Activated effector memory CD4-positive, alpha-beta T cell treated with Interleukin-2 at 50 U/mL for 16 hours (primary cell): ENCODE results near the gene PKD1L1.
"Not testable (repeated sequence)": the region's sequence is repeated elsewhere in the genome, so short reads cannot be mapped to it uniquely, and the experiment has no call there.

Experiments used
- DNase-seq: peaks from one replicate; pipeline ENCODE4 v3.0.0-alpha.2; 2020

Gene PKD1L1, protein sequence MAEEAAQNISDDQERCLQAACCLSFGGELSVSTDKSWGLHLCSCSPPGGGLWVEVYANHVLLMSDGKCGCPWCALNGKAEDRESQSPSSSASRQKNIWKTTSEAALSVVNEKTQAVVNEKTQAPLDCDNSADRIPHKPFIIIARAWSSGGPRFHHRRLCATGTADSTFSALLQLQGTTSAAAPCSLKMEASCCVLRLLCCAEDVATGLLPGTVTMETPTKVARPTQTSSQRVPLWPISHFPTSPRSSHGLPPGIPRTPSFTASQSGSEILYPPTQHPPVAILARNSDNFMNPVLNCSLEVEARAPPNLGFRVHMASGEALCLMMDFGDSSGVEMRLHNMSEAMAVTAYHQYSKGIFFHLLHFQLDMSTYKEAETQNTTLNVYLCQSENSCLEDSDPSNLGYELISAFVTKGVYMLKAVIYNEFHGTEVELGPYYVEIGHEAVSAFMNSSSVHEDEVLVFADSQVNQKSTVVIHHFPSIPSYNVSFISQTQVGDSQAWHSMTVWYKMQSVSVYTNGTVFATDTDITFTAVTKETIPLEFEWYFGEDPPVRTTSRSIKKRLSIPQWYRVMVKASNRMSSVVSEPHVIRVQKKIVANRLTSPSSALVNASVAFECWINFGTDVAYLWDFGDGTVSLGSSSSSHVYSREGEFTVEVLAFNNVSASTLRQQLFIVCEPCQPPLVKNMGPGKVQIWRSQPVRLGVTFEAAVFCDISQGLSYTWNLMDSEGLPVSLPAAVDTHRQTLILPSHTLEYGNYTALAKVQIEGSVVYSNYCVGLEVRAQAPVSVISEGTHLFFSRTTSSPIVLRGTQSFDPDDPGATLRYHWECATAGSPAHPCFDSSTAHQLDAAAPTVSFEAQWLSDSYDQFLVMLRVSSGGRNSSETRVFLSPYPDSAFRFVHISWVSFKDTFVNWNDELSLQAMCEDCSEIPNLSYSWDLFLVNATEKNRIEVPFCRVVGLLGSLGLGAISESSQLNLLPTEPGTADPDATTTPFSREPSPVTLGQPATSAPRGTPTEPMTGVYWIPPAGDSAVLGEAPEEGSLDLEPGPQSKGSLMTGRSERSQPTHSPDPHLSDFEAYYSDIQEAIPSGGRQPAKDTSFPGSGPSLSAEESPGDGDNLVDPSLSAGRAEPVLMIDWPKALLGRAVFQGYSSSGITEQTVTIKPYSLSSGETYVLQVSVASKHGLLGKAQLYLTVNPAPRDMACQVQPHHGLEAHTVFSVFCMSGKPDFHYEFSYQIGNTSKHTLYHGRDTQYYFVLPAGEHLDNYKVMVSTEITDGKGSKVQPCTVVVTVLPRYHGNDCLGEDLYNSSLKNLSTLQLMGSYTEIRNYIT (N-terminal part only)

DNA sequence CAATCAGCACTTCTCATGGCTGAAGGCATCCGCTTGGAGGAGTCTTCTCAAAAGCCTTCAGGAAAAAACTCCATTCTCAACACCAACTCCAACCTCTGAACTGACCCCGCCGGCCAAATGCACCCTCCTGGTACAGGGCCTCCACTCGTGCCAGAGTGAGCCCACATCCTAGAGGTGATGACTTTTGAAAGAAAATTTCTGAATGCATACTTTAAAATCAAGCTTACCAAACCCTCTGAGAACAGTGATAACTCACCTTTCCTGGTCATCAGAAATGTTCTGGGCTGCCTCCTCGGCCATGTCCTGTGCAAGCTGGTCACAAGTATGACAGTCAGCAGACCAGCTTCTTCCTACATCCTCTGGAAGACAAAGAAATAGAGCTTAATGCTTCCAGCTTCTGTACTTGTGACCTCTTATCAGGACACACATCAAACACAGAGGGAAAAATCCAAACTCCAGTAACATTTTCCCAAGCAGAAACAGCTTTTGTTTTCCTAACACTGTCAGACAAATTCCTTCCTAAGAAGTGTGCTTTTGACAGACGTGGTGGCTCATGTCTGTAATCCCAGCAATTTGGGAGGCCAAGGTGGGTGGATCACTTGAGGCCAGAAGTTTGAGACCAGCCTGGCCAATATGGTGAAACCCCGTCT lies at the start of gene PKD1L1:
TSS of gene PKD1L1 (minus strand) at position 326 of the 650 bp plus-strand sequence. CDS start at position 300, 26 bp downstream.
- no peak for DNase-seq

- no peak for DNase-seq
These were observed 44.2 kb upstream of the PKD1L1 start for GRCh38 chr7:47992446-47992845.

GRCh38 chr7:47991741-47992311 lies 43.6 kb upstream of the PKD1L1 start:
- peak; percentile 84 for DNase-seq

DNA sequence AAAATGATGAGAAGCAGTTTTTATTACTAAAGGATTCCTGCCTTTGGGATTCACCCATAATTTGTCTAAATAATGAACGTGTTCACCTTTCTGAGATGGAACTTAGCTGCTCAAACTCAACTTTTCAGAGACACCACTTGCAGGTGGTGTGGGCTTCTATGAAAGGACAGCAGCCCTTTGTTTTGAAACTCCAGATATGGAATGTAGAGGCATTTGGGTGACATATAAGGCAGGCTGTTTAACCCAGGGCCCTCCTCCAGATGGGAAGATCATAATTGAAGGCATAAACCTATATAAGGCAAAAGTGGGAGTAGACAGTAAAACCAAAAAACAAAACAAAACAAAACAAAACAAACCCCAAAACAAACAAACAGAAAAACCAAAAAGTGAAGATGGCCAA lies 43.0 kb upstream of the PKD1L1 start:
- no peak for DNase-seq

DNA sequence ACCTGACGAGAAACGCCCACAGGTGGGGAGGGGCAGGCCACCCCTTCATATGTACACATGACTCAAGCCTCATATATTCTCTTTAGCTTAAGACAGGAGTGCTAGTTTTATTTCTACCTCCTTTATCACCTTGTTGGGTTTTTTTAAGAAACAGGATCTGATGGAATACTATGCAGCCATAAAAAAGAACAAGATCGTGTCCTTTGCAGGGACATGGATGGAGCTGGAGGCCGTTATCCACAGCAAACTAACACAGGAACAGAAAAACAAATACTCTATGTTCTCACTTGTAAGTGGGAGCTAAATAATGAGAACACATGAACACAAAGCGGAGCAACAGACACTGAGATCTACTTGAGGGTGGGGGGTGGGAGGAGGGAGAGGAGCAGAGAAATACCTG lies 42.3 kb upstream of the PKD1L1 start:
- DNase-seq: no peak

DNA sequence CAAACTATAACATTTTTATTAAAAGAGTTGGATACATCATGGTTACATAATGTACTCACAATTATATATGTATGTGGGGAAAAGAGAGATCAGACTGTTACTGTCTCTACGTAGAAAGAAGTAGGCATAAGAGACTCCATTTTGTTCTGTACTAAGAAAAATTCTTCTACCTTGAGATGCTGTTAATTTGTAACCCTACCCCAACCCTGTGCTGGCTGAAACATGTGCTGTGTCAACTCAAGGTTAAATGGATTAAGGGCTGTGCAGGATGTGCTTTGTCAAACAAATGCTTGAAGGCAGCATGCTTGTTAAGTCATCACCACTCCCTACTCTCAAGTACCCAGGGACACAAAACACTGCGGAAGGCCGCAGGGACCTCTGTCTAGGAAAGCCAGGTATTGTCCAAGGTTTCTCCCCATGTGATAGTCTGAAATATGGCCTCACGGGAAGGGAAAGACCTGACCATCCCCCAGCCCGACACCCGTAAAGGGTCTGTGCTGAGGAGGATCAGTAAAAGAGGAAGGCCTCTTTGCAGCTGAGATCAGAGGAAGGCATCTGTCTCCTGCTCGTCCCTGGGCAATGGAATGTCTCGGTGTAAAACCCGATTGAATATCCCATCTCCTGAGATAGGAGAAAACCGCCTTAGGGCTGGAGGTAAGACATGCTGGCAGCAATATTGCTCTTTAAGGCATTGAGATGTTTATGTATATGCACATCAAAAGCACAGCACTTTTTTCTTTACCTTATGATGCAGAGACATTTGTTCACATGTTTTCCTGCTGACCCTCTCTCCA lies 41.5 kb upstream of the PKD1L1 start:
- DNase-seq: not testable (repeated sequence)

DNA sequence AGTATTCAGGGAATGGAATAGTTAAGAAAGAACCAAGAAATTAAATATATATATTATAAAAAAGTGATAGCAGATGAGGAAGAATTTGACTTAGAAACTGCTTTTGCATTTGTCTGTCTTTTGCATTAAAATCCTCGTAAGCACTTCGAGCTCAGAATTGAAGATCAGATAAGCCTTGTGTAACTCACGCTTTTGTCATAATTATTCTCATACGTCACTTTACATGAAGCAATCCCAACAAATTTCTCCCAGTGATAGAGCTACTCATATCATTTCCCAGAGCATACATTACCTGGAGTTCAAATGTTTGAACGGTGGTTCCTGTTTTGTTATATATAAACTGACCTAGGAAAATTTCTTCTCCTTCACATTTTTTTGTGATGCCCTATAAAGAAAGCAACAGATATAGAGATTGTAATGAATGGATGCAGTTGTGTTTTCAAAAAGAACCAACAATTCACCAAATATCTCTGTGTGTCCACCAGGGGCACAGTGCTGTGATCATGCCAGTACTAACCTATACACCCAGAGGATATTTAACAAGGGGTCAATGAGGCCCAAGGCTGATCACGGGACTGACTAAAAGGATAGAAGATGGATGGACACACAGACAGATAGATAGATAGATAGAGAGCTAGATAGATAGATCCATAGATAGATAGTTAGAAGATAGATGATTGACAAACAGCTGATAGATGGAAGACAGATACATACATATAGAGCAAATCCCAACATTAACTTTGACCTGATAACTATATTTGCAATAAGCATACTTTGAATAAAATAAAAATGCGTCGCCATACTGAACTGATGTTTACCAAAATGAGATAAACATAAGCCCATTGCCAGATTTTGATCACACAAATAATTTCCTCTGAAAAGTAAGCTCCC lies 40.5 kb upstream of the PKD1L1 start:
- no peak for DNase-seq

DNA sequence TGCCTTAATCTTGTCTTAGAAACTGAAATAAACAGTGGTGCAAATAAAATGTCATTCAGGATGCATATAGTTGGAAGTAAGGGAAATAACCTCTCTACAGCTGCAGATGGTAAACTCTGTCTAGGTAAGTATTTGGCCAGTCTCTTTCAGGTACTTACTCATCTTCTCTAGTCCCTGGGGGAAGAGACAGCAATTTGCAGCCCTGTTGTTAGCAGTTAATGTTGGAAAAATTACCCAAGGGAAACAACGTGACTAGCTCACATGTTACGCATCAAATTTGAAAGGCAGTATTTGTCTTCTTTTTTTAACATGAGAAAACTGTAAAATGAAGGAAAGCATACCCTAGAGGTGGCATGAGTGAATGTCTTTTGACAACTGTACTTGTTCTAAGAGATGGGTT lies 34.3 kb upstream of the PKD1L1 start:
- no peak for DNase-seq

- DNase-seq: not testable (repeated sequence)
These were observed 32.4 kb upstream of the PKD1L1 start for GRCh38 chr7:47980648-47981047.

DNA sequence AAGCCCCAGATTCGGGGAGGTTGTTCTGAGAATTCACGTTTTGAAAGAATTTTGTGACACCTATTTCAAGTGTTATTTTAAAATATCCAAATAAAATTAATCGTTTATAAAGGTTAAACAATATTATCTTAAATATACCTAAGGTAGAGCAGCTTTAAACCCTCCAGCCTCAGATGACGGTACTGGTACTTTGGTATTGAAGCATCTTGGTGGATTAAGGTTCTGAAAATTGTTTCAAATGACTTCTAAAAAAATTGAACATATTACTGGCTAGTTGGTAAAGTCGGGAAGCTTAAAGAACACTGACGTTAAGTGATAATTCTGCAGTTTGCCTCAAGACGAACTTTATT lies 31.5 kb upstream of the PKD1L1 start:
- no peak for DNase-seq

GRCh38 chr7:47979145-47979831 lies 31.0 kb upstream of the PKD1L1 start, which contains the start of gene HUS1:
Gene HUS1, minus strand, starts transcription at chr7:47979615. Its CDS starts 96 bp downstream, at chr7:47979519.
- peak; percentile 95 for DNase-seq

GRCh38 chr7:47978790-47979144 lies 30.5 kb upstream of the PKD1L1 start:
- no peak for DNase-seq

DNA sequence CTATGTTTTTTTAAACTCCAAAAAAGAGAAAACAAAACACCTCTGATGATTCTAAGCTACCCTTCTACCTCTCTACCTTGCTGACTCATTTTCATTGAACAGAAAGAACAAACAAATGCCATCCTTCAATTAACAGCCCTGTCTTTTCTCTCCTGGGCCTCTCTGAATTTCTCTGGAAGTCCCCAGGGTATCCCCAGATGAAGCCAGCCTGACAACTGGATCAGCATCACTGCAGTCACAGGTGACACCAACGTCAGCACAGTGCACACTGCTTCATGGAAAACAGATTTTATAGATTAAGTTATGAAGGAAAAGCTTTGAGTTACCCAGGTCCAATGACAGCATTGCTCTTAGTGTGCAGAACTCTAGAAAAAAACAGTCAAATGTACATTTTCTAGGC lies 25.5 kb upstream of the PKD1L1 start:
- DNase-seq: no peak

- DNase-seq: no peak
These were observed 22.5 kb upstream of the PKD1L1 start for GRCh38 chr7:47970761-47971160.

DNA sequence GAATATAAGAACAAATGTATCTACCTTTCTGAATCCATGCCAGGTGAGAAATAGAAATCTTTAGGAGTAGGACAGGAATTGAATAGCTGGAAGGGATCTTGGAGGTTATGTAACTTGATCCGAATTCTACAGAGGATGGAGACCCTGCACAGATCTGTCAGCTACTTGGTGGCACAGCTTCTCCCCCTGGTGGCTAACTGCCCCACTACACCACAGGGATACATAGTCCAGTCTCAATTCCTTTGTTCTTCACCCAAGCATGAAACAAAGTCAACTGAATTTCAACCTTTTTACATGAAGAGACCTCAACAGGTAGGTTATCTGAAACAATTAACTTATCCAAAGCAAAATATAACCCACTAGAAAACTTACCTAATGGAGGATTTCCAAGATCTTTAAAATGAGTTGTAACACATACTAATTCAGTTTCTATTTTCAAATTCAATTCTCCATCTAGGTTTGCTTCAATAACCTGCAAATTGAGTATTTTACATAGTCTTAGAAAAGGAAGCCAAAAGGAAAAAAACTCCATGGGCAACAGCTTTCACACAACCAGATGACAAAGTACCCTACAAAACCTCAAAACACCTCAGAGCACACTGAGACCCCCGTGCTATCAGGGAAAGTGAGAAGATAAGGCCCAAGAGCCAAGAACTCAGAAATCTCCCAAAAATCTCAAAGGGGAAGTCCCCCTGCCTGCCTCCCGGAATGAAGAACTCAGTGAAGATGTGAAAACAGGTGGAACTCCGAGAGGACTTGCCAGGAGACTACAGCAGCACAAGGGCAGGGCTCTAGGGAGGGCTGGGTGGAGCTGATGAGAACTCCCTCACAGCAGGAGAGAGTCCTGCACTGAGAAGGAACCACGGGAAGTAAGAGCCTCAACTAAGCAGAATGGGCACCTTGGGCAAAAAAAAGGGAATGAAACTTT lies 20.8 kb upstream of the PKD1L1 start:
- DNase-seq: peak; percentile 16

GRCh38 chr7:47967708-47968107 lies 19.4 kb upstream of the PKD1L1 start:
- no peak for DNase-seq

- DNase-seq: no peak
These were observed 18.9 kb upstream of the PKD1L1 start for GRCh38 chr7:47967123-47967522.

DNA sequence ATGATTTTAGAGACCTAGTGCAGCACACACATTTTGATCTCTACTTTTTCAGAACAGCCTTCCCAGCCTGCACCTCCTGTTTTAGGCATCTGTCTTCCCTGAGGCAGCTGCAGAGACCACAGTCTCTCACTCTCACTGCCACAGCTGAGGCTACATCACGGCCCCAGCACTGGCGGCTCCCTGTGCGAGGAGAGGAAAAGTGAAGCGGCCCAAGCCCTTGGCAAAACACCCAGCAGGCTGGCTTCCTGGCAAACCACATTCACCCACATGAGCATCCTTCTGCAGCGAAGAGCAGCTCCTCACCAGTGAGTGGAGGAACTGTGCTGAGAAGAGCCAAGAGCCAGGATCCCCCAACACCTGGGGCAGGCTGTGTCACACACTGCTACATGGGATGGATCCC lies 17.2 kb upstream of the PKD1L1 start:
- DNase-seq: no peak
